Right lobe of liver (tissue), 6 donors: ENCODE data around the gene P2RX2. TPM values are rescaled to one million over a fixed set of nuclear protein-coding genes. Genes with fewer than 3 reads are reported as not detected.

Source experiments
- ATAC-seq, 4 donors: fragments of 200-7000 bp; cut with Tn5 transposase; one replicate each; pipeline ENCODE4 v1.9.1; 2020; ENCODE audit warnings: mild to moderate bottlenecking in 4 of 4, moderate library complexity in 4 of 4
- DNase-seq, 3 donors: peaks; one replicate each; pipeline ENCODE4 v3.0.0-alpha.2; 2020
- H3K27ac ChIP-seq, 3 donors: fragments of 200-600 bp; one replicate each; pipeline ENCODE4 v1.8.0; 2022
- H3K27me3 ChIP-seq, 2 donors: fragments of 200-600 bp; one replicate each; pipeline ENCODE4 v1.8.0; 2022
- H3K36me3 ChIP-seq, 4 donors: fragments of 200-600 bp; sonication (generic) in 1 of 4; one replicate each; pipeline versions ENCODE4 v1.5.1 to v1.8.0; 2017 to 2022; ENCODE audit warnings: control low read depth in 1 of 4
- H3K4me1 ChIP-seq, 4 donors: fragments of 200-600 bp; sonication (generic) in 1 of 4; one replicate each; pipeline versions ENCODE4 v1.5.1 to v1.8.0; 2017 to 2022; ENCODE audit warnings: control low read depth in 1 of 4
- H3K4me3 ChIP-seq, 3 donors: fragments of 200-600 bp; one replicate each; pipeline ENCODE4 v1.8.0; 2022
- H3K9me3 ChIP-seq, 4 donors: fragments of 200-600 bp; sonication (generic) in 1 of 4; one replicate each; pipeline versions ENCODE4 v1.5.1 to v1.8.0; 2017 to 2022; ENCODE audit warnings: control low read depth in 1 of 4
- CTCF ChIP-seq, 4 donors: fragments of 200-600 bp in 3 of 4; fragments of 450-650 bp in 1 of 4; IDR thresholded peaks; one replicate each; pipeline versions ENCODE4 v1.5.1 to v1.8.0; 2016 to 2022; ENCODE audit warnings: antibody characterized with exemption in 4 of 4, mild to moderate bottlenecking in 2 of 4
- POLR2A ChIP-seq: fragments of 450-650 bp; IDR thresholded peaks from one replicate; pipeline ENCODE4 v1.6.1; 2017; ENCODE audit warnings: antibody characterized with exemption, mild to moderate bottlenecking
- WGBS: methylation state at CpG from one replicate; pipeline ENCODE4 v1.1.6; 2018; ENCODE audit warnings: low coverage, low lambda C conversion rate; ENCODE audit not compliant: insufficient coverage; ENCODE audit errors: missing lambda C conversion rate; 5-methylcytosine and 5-hydroxymethylcytosine counted together
- intact Hi-C, 2 donors: fragments of 100-400 bp; cut with DNase I; formaldehyde crosslinking; loops; one replicate each; pipeline versions ENCODE4 v1.11.2 to v1.14.1; 2022
- total RNA-seq, 6 experiments: library from RNA; depleted of rRNA in 2 of 6; stranded (reverse); fragments of >200 nt in 2 of 6; fragmentation: NEBNext Ultra II Directional in 3 of 6; extraction: Animal tissue kit (Norgen Biotek cat#: 25700) in 3 of 6; gene quantifications; one replicate each; pipeline versions ENCODE4 v1.1.0 to v1.2.4, GENCODE V29; 2016 to 2023
- donor health status: DM: no; HTN: yes; CAD: no.
- donor health status: DM: no; HTN: no; CAD: no.
- donor health status: DM: no; HTN: no; CAD: no.
- donor health status: DM: no; HTN: yes; CAD: no.
- donor health status: DM: no; HTN: yes; CAD: no.

P2RX2 gene
- total RNA-seq, 6 experiments from 2014 or later, result not detected

- no peak overlapping the region for H3K4me3 ChIP-seq
- ATAC-seq (no peak), DNase-seq (no peak)
- H3K9me3 ChIP-seq, result no peaks in the 10 kb centered on the region
- TF ChIP-seq CTCF (IDR thresholded peaks at IDR 0.05) (no peak), POLR2A (no peak)
- H3K27ac ChIP-seq, result no peak overlapping the region
- WGBS, result no CpG with 5 or more reads among the region's 11 CpGs
- no peaks in the 10 kb centered on the region for H3K4me1 ChIP-seq
- intact Hi-C loops, result no loop called here
- H3K36me3 ChIP-seq, result peaks cover 0 to 11% (median 4%) of the 10 kb centered on the region in 4 donors
- H3K27me3 ChIP-seq, result no peaks in the 10 kb centered on the region
These were observed 40.5 kb upstream of the P2RX2 start for GRCh38 chr12:132578118-132578517.

- Histone ChIP-seq H3K27me3 (no peaks in the 10 kb centered on the region), H3K36me3 (peaks cover 0 to 11% (median 3%) of the 10 kb centered on the region in 4 donors), H3K4me1 (no peaks in the 10 kb centered on the region), H3K9me3 (no peaks in the 10 kb centered on the region), H3K4me3 (no peak overlapping the region), H3K27ac (no peak overlapping the region)
- 40% methylated on average over 2 of the region's 11 CpGs for WGBS
- DNase-seq, result no peak
- ATAC-seq, result no peak
- intact Hi-C loops, result no loop called here
- no peak for TF ChIP-seq CTCF (IDR thresholded peaks at IDR 0.05)
- TF ChIP-seq POLR2A, result no peak
These were observed 39.8 kb upstream of the P2RX2 start for GRCh38 chr12:132578826-132579225.

GRCh38 chr12:132579744-132580143, 38.8 kb upstream of the P2RX2 start:
- H3K36me3 ChIP-seq, result peaks cover 0 to 11% (median 0%) of the 10 kb centered on the region in 4 donors
- H3K9me3 ChIP-seq, result no peaks in the 10 kb centered on the region
- intact Hi-C loops, result no loop called here
- no peaks in the 10 kb centered on the region for H3K27me3 ChIP-seq
- DNase-seq (no peak), ATAC-seq (no peak)
- H3K4me3 ChIP-seq, result no peak overlapping the region
- TF ChIP-seq POLR2A (no peak), CTCF (IDR thresholded peaks at IDR 0.05) (no peak)
- no peak overlapping the region for H3K27ac ChIP-seq
- WGBS, result 89% methylated on average over 8 of the region's 12 CpGs
- H3K4me1 ChIP-seq, result no peaks in the 10 kb centered on the region

GRCh38 chr12:132580701-132581292, 37.8 kb upstream of the P2RX2 start:
- intact Hi-C loops, result no loop called here
- H3K36me3 ChIP-seq, result peaks cover 0 to 11% (median 0%) of the 10 kb centered on the region in 4 donors

More at GRCh38 chr12:132580701-132581292, 37.8 kb upstream of the P2RX2 start:
- ATAC-seq (no peak), DNase-seq (no peak)
- no peaks in the 10 kb centered on the region for H3K4me1 ChIP-seq
- H3K27me3 ChIP-seq, result no peaks in the 10 kb centered on the region
- no CpG with 5 or more reads among the region's 12 CpGs for WGBS
- no peak for TF ChIP-seq POLR2A
- TF ChIP-seq CTCF (IDR thresholded peaks at IDR 0.05), result no peak
- no peak overlapping the region for H3K4me3 ChIP-seq
- H3K27ac ChIP-seq, result no peak overlapping the region
- no peaks in the 10 kb centered on the region for H3K9me3 ChIP-seq
